HG03521 (cell line): ENCODE data around the gene ARL15.

ENCODE experiments used
- ATAC-seq: cut with Tn5 transposase; IDR thresholded peaks from one replicate; pipeline ENCODE4 v1.9.1; 2021; ENCODE audit warnings: mild to moderate bottlenecking, moderate library complexity; ENCODE audit not compliant: unreplicated experiment

ARL15 gene

GRCh38 chr5:54214722-54215121 lies 95.7 kb downstream of the ARL15 start:
- no peak for ATAC-seq

GRCh38 chr5:54212331-54212730 lies 98.0 kb downstream of the ARL15 start:
- no peak for ATAC-seq

- no peak for ATAC-seq
Observed at GRCh38 chr5:54211912-54212311, 98.5 kb downstream of the ARL15 start.

GRCh38 chr5:54207566-54207965 lies 102.8 kb downstream of the ARL15 start:
- no peak for ATAC-seq

- ATAC-seq, result peak; percentile 62
Observed at GRCh38 chr5:54206580-54207229, 103.7 kb downstream of the ARL15 start.

- ATAC-seq, result no peak
Observed at GRCh38 chr5:54205918-54206317, 104.5 kb downstream of the ARL15 start.

GRCh38 chr5:54205453-54205852 lies 104.9 kb downstream of the ARL15 start:
- no peak for ATAC-seq

- ATAC-seq, result no peak
Observed at GRCh38 chr5:54197018-54197417, 113.4 kb downstream of the ARL15 start.

- no peak for ATAC-seq
Observed at GRCh38 chr5:54195701-54196100, 114.7 kb downstream of the ARL15 start.

- no peak for ATAC-seq
Observed at GRCh38 chr5:54194318-54194717, 116.1 kb downstream of the ARL15 start.

- ATAC-seq, result no peak
Observed at GRCh38 chr5:54187694-54188093, 122.7 kb downstream of the ARL15 start.

GRCh38 chr5:54186912-54187445 lies 123.4 kb downstream of the ARL15 start:
- ATAC-seq, result no peak

GRCh38 chr5:54186108-54186507 lies 124.3 kb downstream of the ARL15 start:
- no peak for ATAC-seq

GRCh38 chr5:54184806-54185205 lies 125.6 kb downstream of the ARL15 start:
- ATAC-seq, result no peak

GRCh38 chr5:54180630-54181031 lies 129.7 kb downstream of the ARL15 start:
- ATAC-seq, result no peak

- ATAC-seq, result no peak
Observed at GRCh38 chr5:54178991-54179390, 131.4 kb downstream of the ARL15 start.

- ATAC-seq, result no peak
Observed at GRCh38 chr5:54178207-54178606, 132.2 kb downstream of the ARL15 start.

GRCh38 chr5:54177058-54177457 lies 133.3 kb downstream of the ARL15 start:
- no peak for ATAC-seq

GRCh38 chr5:54176066-54176830 lies 134.1 kb downstream of the ARL15 start:
- no peak for ATAC-seq

GRCh38 chr5:54173251-54173650 lies 137.1 kb downstream of the ARL15 start:
- ATAC-seq, result no peak

- ATAC-seq, result no peak
Observed at GRCh38 chr5:54171645-54172384, 138.6 kb downstream of the ARL15 start.

GRCh38 chr5:54165687-54166086 lies 144.7 kb downstream of the ARL15 start:
- no peak for ATAC-seq
